ENCODE results near the gene PRR19.

GRCh38 chr19:42293540-42293939, 8.4 kb upstream of the PRR19 start:
- TF ChIP-seq EGR1 (IDR thresholded peaks at IDR 0.05), result no peak
- TF ChIP-seq REST (IDR thresholded peaks at IDR 0.05; ENCODE audit: low read depth), result no peak
- TF ChIP-seq CEBPB (IDR thresholded peaks at IDR 0.05), result no peak
- TF ChIP-seq CREB1 (IDR thresholded peaks at IDR 0.05; ENCODE audit: low read depth), result no peak
- TF ChIP-seq YY1 (IDR thresholded peaks at IDR 0.05; ENCODE audit: low read depth), result no peak
- no peak for TF ChIP-seq TAF1 (IDR thresholded peaks at IDR 0.05; ENCODE audit: low read depth)
- no peak for TF ChIP-seq EP300 (IDR thresholded peaks at IDR 0.05; ENCODE audit: borderline replicate concordance)
- TF ChIP-seq, protein P1, sequence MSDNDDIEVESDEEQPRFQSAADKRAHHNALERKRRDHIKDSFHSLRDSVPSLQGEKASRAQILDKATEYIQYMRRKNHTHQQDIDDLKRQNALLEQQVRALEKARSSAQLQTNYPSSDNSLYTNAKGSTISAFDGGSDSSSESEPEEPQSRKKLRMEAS (IDR thresholded peaks at IDR 0.05), result no peak
- TF ChIP-seq FOXM1 (IDR thresholded peaks at IDR 0.05; ENCODE audit: borderline replicate concordance, low read depth), result no peak
- TF ChIP-seq RAD21 (IDR thresholded peaks at IDR 0.05; ENCODE audit: low read depth), result no peak
- no peak for TF ChIP-seq TCF12 (IDR thresholded peaks at IDR 0.05; ENCODE audit: low read depth)
